ENCODE data around the gene SMIM23.

GRCh38 chr5:171794470-171794960 is 8.9 kb downstream of the SMIM23 start:
- TF ChIP-seq CTCF (IDR thresholded peaks at IDR 0.05) (no peak), POLR2A (IDR thresholded peaks at IDR 0.05) (no peak)

Data from body of pancreas (tissue), 4 donors.